Suprapubic skin (tissue), 4 donors: ENCODE data around the gene TREH. TPM values are rescaled to one million over a fixed set of nuclear protein-coding genes. Genes with fewer than 3 reads are reported as not detected.

Experiments
- DNase-seq, 2 donors: peaks; one replicate each; pipeline ENCODE4 v3.0.0-alpha.2; 2019; ENCODE audit warnings: low spot score in 2 of 2
- H3K27ac ChIP-seq: fragments of 200-600 bp; sonication (generic); one replicate; pipeline ENCODE4 v1.5.1; 2019
- H3K27me3 ChIP-seq: fragments of 200-600 bp; sonication (generic); one replicate; pipeline ENCODE4 v1.5.1; 2019
- H3K36me3 ChIP-seq: fragments of 200-600 bp; sonication (generic); one replicate; pipeline ENCODE4 v1.5.1; 2019
- H3K4me1 ChIP-seq: fragments of 200-600 bp; sonication (generic); one replicate; pipeline ENCODE4 v1.5.1; 2019
- H3K4me3 ChIP-seq: fragments of 200-600 bp; sonication (generic); one replicate; pipeline ENCODE4 v1.5.1; 2019; ENCODE audit warnings: mild to moderate bottlenecking
- H3K9me3 ChIP-seq: fragments of 200-600 bp; sonication (generic); one replicate; pipeline ENCODE4 v1.5.1; 2019
- EP300 ChIP-seq: sonication (generic); formaldehyde crosslinking; IDR thresholded peaks from one replicate; pipeline ENCODE4 v1.6.1; 2017; ENCODE audit warnings: antibody characterized with exemption
- POLR2A ChIP-seq, 2 donors: fragments of 450-650 bp; IDR thresholded peaks; one replicate each; pipeline ENCODE4 v1.6.1; 2017; ENCODE audit warnings: antibody characterized with exemption in 2 of 2, mild to moderate bottlenecking in 2 of 2, moderate library complexity in 2 of 2
- POLR2AphosphoS5 ChIP-seq, 3 donors: sonication (generic); formaldehyde crosslinking; IDR thresholded peaks; one replicate each; pipeline ENCODE4 v1.6.1; 2017; ENCODE audit warnings: antibody characterized with exemption in 3 of 3
- WGBS: methylation state at CpG from one replicate; pipeline ENCODE4 v1.1.5; 2018; 5-methylcytosine and 5-hydroxymethylcytosine counted together
- total RNA-seq, 4 donors: library from RNA; depleted of rRNA; stranded (reverse); fragments of >200 nt; gene quantifications; one replicate each; pipeline ENCODE4 v1.1.0, GENCODE V29; 2016
- TF ChIP-seq, protein P1 (sequence below), 2 donors: fragments of 200-600 bp in 1 of 2; fragments of 450-650 bp in 1 of 2; sonication (generic) in 1 of 2; IDR thresholded peaks; one replicate each; pipeline ENCODE4 v1.5.1; 2016 to 2019; ENCODE audit warnings: antibody characterized with exemption in 2 of 2, mild to moderate bottlenecking in 1 of 2, moderate library complexity in 1 of 2

TREH gene
- total RNA-seq, 4 donors from 2014 or later, result not detected

DNA sequence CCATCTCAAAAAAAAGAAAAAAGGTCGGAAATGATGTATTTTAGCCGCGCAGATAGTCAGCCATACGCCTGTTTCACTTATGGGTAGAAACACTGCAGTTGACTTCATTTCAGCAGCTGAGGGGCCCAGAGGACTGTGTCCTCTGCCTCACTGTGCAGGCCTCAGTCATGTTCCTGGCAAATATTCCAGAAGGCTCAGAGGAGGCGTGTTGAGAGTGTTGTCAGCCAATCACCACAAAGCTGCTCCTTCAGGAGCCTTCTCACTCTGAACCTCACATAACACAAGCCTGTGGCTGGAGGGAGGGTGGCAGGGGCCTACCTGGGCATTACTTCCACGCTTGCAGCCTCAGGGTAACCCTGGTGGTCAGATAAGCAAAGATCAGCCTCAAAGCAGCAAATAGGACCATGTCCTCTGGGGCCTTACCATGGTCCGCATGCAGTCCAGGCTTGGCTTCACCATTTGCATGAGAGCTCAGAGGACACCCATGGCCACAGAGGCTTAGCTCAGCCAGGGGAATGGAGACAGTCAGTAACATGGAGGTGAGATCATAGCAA, 17.3 kb upstream of the TREH start:
- no peak for DNase-seq
- Histone ChIP-seq H3K27ac (no peak overlapping the region), H3K9me3 (no peaks in the 10 kb centered on the region), H3K4me1 (peaks cover 9% of the 10 kb centered on the region), H3K36me3 (no peaks in the 10 kb centered on the region), H3K27me3 (no peaks in the 10 kb centered on the region), H3K4me3 (no peak overlapping the region)
- WGBS, result 95% methylated on average over 6 of the region's 7 CpGs
- TF ChIP-seq EP300 (no peak), POLR2A (IDR thresholded peaks at IDR 0.05) (no peak), POLR2AphosphoS5 (IDR thresholded peaks at IDR 0.05) (no peak)
- TF ChIP-seq, protein P1, sequence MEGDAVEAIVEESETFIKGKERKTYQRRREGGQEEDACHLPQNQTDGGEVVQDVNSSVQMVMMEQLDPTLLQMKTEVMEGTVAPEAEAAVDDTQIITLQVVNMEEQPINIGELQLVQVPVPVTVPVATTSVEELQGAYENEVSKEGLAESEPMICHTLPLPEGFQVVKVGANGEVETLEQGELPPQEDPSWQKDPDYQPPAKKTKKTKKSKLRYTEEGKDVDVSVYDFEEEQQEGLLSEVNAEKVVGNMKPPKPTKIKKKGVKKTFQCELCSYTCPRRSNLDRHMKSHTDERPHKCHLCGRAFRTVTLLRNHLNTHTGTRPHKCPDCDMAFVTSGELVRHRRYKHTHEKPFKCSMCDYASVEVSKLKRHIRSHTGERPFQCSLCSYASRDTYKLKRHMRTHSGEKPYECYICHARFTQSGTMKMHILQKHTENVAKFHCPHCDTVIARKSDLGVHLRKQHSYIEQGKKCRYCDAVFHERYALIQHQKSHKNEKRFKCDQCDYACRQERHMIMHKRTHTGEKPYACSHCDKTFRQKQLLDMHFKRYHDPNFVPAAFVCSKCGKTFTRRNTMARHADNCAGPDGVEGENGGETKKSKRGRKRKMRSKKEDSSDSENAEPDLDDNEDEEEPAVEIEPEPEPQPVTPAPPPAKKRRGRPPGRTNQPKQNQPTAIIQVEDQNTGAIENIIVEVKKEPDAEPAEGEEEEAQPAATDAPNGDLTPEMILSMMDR (IDR thresholded peaks at IDR 0.05), result no peak

DNA sequence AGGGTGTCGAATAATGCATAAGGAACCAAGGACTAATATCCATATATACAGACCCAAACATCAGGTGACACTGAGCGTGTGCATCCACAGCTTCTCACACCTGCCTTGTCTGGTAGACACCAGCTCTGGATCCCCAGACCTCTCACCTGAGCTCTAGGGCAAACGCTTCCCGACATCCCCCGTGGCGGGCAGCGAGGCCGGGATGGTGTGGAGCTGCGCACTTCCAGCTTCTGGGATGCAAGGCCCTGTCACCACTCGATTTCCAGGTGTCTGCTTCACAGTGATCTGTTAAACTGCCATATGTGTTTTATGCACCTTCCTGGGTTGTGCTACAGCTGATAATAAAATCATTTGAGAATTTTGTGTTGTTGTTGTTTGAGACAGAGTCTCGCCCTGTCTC, 15.3 kb upstream of the TREH start:
- Histone ChIP-seq H3K9me3 (no peaks in the 10 kb centered on the region), H3K4me3 (no peak overlapping the region), H3K4me1 (peaks cover 23% of the 10 kb centered on the region), H3K27me3 (no peaks in the 10 kb centered on the region), H3K27ac (no peak overlapping the region), H3K36me3 (no peaks in the 10 kb centered on the region)
- 94% methylated on average over 11 of the region's 11 CpGs for WGBS
- DNase-seq, result no peak
- TF ChIP-seq POLR2AphosphoS5 (IDR thresholded peaks at IDR 0.05) (no peak), POLR2A (IDR thresholded peaks at IDR 0.05) (no peak), EP300 (no peak)
- TF ChIP-seq, protein P1 (IDR thresholded peaks at IDR 0.05), result no peak

DNA sequence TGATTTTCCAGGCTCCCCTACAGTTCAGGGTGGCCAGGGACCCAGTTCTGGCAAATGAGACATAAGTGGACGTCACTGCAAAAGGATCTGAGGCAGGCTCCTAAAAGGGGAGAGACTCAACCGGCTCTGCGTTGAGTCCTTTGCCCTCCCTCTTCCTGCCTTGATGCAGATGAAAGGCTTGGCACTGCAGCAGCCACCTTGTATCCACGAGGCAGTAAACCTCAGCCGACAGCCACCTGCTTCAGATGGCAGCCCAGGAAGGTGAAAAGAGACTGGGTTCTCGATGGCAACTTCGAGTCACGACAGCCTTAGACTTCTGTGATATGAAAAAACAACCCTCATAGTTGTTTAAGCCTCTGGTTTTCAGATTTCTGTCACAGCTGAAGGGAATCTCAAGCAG, 14.7 kb upstream of the TREH start:
- Histone ChIP-seq H3K27ac (no peak overlapping the region), H3K4me1 (peaks cover 29% of the 10 kb centered on the region), H3K36me3 (no peaks in the 10 kb centered on the region), H3K27me3 (no peaks in the 10 kb centered on the region), H3K4me3 (no peak overlapping the region), H3K9me3 (no peaks in the 10 kb centered on the region)
- no peak for DNase-seq
- WGBS, result 100% methylated on average over 7 of the region's 8 CpGs
- TF ChIP-seq POLR2AphosphoS5 (IDR thresholded peaks at IDR 0.05) (no peak), EP300 (no peak), POLR2A (IDR thresholded peaks at IDR 0.05) (no peak)
- TF ChIP-seq, protein P1 (IDR thresholded peaks at IDR 0.05), result no peak

DNA sequence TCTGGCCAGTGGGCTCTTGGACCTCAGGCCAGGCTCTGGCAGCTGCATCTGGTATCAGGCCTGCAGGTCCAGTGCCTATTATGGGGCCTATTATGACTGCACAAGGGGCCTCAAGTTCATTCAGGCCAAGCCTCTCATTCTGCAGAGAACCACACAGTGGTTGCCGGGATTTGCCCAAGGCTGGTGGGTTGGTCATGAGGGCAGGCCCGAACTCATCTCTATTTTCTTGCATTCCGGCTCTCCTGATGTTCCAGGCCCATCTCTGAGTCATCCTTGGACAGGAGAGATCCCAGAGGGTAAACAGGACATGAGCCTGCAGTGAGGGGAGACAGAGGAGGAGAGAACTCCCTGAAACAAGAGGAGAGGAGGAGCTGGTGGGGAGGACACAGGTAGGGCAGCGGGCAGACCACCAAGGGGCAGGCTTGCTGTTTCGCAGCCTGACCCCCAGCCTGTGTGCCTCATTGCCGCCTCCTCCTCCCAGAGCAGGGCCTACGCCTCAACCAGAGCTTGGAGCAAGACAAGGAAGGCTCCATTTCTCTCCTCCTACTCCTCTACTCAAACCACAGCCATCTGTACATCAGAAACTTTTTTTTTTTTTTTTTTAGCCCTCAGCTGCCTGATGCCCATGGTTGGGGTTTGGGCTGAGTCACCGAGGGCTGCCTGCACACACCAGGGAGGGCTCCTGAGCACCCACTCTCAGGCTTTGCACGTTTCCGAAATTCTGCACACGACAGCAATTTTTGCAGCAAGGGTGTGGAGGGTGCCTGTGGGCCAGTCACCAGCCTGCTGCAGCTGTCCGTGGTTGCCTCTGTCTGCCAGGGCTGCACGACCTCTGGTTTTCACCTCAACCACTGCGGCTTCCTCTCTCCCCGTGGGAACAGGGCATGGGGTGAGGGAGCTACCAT, 12.7 kb upstream of the TREH start:
- H3K27me3 ChIP-seq, result no peaks in the 10 kb centered on the region
- peaks cover 32% of the 10 kb centered on the region for H3K4me1 ChIP-seq
- peak overlapping the region; percentile 34 for H3K27ac ChIP-seq
- H3K36me3 ChIP-seq, result no peaks in the 10 kb centered on the region
- no peak overlapping the region for H3K4me3 ChIP-seq
- WGBS, result 40% methylated on average over 15 of the region's 15 CpGs
- TF ChIP-seq, protein P1 (IDR thresholded peaks at IDR 0.05), result no peak
- TF ChIP-seq EP300 (no peak), POLR2AphosphoS5 (IDR thresholded peaks at IDR 0.05) (no peak), POLR2A (IDR thresholded peaks at IDR 0.05) (no peak)
- no peak for DNase-seq
- no peaks in the 10 kb centered on the region for H3K9me3 ChIP-seq

DNA sequence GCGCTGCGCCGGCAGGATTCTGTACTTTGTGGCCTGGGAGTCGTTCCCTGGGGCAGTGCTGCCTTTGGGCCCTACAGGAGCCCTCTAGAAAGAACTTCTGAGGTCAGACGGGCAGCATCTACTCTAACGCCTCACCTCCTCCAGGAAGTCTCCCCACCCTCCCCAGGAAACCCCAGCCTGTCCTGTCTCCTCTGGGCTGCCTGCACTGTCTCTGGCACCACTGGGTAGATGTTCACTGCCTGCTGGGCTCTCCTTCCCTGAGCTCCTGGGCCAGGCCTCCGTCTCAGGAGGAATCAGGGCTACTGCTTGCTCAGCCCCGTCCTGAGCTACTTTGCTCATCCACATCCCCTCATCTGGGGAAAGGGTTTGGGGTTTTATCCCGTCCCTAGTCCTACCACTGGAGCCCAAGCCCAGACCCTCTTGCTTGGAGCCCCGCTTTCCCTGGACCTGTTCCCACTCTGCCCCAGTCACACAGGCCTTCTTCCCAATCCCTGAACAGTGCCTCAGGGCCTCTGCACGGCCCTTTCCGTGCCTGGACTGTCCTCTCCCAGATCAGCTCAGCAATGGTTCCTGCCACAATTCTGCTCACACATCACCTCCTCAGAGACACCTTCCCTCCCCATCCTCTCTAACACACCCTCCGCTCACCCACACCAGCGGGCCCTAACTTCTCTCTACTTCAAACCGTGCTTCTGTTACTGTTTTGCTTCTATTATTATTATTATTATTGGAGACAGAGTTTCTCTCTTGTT, 11.3 kb upstream of the TREH start:
- TF ChIP-seq POLR2A (IDR thresholded peaks at IDR 0.05), result no peak
- TF ChIP-seq, protein P1 (IDR thresholded peaks at IDR 0.05), result no peak
- TF ChIP-seq EP300, result no peak
- TF ChIP-seq POLR2AphosphoS5 (IDR thresholded peaks at IDR 0.05), result no peak
- Histone ChIP-seq H3K9me3 (no peaks in the 10 kb centered on the region), H3K27ac (peak overlapping the region; percentile 64), H3K4me3 (no peak overlapping the region), H3K4me1 (peaks cover 32% of the 10 kb centered on the region), H3K36me3 (no peaks in the 10 kb centered on the region), H3K27me3 (no peaks in the 10 kb centered on the region)
- 84% methylated on average over 11 of the region's 15 CpGs for WGBS
- DNase-seq, result no peak
